ENCODE data around the gene NAA50.

NAA50 gene

GRCh38 chr3:113685124-113685523 lies 60.9 kb downstream of the NAA50 start:
- DNase-seq (ENCODE audit: low spot score): no peak

GRCh38 chr3:113684271-113684819 lies 61.7 kb downstream of the NAA50 start:
- DNase-seq (ENCODE audit: low spot score): no peak

- DNase-seq (ENCODE audit: low spot score): no peak
These were observed 67.3 kb downstream of the NAA50 start for GRCh38 chr3:113678773-113679172.

GRCh38 chr3:113677737-113678136 lies 68.3 kb downstream of the NAA50 start:
- no peak for DNase-seq (ENCODE audit: low spot score)

GRCh38 chr3:113676261-113676660 lies 69.8 kb downstream of the NAA50 start:
- no peak for DNase-seq (ENCODE audit: low spot score)

GRCh38 chr3:113673593-113673992 lies 72.5 kb downstream of the NAA50 start:
- DNase-seq (ENCODE audit: low spot score): no peak

- no peak for DNase-seq (ENCODE audit: low spot score)
These were observed 78.0 kb downstream of the NAA50 start for GRCh38 chr3:113668015-113668414.
